Fibroblast of peridontal ligament (primary cell): ENCODE measurements around the gene NTRK2.

ENCODE experiments used
- DNase-seq: peaks from one replicate; pipeline ENCODE4 v3.0.0-alpha.2; 2010; ENCODE audit errors: extremely low read depth

NTRK2 gene

DNA sequence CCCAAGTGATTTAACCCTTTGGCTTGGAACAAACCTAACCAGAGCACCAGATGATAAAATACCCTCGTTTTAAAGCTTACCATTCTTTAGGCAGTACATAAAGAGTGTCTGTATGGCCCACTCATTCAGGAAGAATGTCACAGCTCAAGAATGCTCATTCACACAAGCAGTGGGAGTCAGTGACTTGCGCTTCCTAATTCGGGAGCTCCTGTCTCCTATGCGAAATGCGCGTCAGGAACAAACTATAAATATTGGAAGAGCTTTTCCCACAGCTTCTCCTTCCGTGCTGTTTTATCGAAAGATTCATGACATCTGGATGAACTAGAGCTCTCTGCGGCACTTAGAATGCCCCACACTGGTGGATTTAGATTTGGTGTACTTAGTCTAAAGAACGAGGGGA is 66.6 kb downstream of the NTRK2 start:
- no peak for DNase-seq

DNA sequence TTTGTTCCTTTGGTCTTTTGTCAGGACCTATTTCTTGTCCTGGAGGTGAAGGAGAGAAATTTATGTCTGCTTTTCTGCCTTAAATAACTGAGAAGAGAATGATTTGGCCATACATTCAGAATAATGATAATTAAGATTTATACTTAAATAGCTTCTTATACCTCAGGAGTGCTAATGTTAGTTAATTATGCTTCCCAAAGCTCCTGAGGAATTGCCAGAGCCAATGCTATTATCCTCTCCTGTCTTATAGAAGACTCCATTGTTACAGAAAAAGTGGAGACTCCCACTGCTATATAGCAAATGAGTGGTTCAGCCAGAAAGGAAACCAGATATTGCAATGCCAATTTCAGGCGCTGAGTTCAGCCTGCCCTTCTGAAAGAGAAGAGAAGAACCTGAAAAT is 67.0 kb downstream of the NTRK2 start:
- DNase-seq = no peak

DNA sequence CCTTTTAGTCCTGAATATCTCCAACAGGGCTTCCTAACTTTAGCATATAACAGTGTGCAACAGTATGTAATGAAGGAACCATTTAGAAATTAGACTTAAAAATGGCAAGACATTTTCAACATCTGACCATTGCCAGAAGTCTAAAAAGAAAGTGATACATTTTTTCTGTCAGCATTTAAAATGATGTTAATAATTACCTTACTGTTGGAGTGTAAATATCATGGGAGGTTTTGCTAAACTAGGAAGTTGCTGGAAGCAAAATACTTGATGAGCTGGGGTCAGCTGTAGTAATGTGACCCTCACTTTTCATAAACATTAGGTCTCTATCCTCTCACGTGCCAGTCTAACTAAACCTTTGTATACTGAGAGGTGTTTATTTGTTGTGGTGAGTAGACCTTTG is 68.8 kb downstream of the NTRK2 start:
- no peak for DNase-seq

DNA sequence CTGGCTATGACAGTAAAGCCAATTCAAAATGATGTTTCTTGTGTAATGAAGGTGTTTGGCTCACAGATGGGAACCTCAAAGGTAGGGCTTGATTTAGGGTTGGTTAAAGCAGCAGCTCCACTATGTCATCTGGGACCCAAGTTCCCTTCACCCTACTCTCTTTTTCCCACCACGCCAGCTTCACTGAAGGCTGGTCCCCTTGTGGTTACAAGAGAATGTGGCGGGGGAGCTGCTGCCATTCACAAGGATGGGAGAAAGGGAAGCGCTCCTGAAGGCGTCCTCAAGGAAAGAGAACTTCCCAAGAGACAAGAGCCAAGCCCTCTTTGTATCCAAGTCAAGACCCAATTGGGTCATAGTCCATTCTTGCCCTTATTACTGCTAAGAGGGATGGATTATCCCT is 72.7 kb downstream of the NTRK2 start:
- no peak for DNase-seq

DNA sequence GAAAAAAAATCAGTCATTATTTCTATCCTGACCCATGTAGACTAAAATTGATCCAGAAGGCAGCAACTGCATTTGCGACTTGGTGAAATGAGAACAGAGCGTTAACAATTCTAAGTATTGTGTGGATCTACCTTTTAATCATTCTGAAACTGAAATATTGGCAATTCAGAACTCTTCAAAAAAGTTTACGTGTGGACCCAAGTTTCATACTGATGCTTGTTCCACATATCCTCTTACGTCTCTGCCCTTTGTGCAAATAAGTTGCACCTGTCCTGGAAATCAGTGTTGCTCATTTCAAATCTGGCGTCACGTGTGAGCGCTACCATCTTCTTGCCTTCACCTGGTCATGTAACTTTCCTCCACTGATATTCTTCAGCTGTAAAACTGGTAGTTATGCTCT is 74.7 kb downstream of the NTRK2 start:
- no peak for DNase-seq

DNA sequence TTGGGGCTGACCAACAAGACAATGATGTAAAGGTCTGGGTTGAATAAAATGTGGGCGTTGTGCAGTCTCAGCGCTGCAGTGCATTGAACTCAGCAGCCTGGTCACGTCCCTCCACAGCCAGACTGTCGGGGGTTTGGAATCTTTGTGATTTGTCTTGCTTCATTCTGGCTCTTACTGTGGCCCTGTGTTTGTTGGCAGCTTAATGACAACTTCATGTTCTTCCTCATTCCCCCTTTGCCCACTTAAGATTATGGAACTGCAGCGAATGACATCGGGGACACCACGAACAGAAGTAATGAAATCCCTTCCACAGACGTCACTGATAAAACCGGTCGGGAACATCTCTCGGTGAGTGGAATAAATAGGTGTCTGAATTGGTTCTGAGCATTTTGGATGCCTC is 75.2 kb downstream of the NTRK2 start:
- DNase-seq = no peak

DNA sequence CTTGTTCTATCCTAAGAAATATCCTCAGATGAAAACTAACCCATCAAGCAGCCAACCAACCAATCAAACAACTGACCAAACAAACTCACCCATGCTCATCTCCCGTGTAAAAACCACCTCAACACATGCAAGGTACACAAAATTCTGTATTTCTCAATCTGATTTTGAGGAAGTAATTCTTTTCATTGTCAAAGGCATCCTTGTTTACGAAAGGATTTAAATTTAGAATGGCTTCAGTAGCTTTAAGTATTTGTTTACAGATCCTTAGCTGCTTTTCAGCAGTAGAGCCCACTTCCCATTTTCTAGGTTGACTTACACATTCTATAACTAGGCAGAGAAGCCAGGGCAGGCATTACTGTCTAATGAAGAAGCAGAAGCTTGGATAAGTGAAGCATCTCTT is 78.6 kb downstream of the NTRK2 start:
- DNase-seq = no peak

DNA sequence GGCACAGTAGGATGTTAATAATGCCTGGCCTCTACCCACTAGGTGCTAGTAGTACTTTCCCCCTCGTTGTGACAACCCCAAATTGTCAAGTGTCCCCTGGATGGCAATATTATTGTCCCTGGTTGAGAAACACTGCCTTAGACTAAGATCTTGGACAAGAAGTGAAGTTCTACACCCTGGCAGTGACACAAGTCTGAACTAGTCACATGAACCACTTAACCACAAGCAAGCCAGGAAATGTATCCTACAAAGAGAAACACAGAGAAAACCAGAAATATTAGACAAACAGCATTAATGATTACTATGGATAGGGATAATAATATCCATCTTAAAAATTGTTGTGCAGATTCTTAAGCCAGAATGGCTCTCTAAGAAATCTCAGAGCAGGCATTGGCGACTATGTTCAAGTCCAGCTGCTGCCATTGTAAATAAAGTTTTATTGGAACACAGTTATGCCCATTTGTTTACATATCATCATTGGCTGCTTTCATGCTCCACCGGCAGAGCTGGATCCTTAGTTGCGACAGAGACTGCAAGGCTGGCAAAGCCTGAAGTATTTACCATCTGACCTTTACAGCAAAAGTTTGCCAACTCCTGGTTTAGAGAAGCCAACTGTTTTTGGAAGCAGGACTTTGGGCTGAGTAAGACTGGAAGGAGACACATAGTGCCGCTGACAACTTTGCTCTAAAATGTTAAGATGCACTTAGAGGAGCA is 80.8 kb downstream of the NTRK2 start:
- DNase-seq = no peak

DNA sequence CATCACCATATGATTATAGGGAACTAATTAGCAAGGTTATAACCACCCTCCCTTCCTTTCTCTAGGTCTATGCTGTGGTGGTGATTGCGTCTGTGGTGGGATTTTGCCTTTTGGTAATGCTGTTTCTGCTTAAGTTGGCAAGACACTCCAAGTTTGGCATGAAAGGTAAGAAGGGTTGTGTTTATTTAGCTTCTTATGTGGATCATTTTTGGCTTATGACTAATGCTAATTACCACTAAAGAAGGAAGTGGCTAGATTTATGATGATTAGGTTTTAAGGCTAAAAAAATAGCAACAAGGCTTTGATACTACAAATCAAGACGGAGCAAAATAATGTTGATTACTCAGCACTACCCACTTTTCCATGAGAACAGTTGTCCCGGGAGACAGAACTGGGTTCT is 82.4 kb downstream of the NTRK2 start:
- DNase-seq = no peak

DNA sequence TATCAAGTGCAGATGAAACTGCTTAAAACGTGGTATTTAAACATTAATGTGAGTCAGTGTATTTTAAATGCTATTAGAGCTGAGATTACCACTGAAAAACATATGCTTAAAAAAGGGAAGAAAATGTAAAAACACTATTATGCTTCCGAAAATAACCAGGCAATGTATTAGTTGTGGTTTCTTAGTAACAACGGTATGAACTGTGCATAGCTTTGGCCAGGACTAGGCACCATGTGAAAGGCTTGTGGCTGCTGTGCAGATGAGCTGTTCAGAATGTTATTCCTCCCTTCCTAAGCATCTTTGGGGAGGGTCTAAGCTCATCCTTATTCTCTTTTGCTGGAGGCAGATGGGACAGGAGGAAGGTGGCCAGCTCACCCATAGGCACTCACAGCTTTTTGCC is 84.9 kb downstream of the NTRK2 start:
- DNase-seq = no peak

DNA sequence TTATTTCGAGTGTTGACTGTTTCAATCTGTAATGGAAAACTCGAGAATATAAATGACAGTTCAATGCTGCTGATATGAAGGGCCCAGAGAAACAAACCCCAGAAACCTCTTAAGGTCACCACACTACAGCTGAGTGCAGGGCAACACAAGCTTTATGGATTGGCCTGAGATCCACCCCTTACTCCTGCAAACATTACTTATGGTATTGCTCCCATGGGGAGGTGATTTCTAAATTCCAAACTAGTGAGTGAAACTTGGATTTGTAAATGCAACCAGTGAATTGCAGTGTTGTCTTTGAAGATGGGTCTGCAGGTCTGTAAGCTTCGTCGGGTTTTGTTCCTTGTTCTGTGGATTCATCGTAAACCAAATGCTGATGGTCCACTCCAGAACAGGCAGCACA is 85.4 kb downstream of the NTRK2 start:
- DNase-seq = no peak

DNA sequence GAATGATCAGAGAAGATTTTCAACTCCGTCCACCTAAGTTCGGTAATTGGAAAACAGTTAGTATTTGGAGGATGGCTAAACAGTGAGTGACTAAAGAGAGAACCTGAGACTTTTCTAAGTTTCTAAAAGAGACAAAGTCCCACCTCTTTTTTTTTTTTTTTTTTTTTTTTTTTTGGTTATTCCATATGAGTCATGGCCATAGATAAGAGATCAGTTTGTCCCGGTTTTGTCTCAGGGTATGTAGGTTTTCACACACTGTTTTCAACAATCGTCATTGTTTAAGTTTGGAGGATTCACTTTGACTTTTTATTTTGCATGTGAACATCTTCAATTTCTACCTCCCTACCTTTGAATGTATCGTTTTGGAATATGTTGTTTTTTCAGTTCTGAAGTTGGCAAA is 85.9 kb downstream of the NTRK2 start:
- DNase-seq = no peak

DNA sequence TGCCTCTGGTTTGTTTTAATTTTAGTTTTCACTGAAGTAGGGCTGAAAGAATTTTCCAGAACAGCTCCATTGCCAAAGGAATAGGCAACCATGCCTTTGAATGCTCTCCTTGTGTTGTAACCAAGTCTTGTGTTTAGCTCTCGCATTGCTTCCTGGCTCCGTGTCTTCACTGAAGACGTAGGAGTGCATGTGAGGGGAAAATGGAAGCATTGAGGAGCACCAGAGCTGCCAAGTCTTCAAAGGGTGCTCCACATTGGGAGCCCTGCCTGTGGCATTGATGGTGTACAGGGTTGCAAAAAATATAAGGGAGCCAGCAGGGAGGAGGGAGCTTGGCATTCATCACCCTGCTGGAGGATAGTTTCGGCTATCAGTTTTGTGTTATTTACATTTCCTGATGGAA is 86.6 kb downstream of the NTRK2 start:
- DNase-seq = no peak

DNA sequence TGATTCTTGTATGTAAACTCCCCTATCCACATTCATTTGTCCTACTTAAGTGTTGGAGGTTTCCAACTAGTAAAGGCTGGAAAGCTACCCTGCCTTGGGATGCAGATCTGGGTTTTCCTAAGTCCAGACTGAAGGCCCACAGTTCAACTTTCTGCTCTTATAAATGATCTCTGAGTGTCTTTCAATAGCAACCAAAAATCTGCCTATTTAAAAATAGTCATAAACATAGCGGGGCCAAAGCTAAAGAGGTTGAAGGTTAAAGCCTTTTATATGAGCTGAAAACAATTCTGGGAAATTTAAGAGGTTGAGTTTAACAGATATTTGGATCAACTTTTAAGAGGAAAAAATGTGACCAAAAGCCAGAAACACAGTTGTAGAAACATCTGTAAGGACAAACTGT is 87.2 kb downstream of the NTRK2 start:
- no peak for DNase-seq

DNA sequence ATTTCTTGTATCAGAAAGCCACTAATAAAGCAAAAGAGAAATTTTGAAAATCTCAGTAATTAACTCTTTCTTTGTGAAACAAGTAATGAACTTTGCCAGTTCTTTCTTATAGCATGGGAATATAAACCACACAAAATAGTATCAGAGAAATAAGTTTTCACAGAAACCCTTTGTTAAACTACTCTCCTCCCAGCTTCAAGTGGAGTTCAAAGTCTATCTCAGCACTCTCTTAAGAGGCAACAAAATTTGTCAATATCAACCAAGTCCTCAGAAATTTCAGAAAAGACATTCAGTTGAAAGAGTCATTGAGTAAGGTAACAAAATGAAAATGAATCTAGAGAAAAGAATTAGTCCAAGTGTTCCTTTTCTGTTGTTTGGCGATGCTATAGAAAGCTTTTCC is 89.3 kb downstream of the NTRK2 start:
- no peak for DNase-seq

DNA sequence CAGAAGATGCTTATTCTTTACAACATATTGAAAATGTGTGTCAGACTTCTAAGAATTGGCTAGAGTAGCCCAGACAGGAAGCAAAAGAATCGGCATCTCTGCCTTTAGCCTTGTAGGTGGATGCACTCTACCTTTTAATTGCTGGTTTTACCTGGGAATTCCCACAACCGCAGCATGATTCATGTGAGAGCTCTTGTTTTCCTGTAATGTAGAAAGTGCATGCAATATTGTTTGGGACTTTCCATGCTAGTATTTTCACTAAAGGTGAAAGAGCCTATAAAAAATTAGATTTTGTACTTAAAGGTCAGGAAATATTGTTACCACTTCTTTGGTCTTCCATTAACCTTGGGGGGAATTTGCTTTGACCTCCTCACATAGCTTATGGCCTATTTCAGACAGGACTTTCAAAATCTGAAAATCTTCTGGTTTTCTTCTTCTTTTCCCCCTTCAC is 89.8 kb downstream of the NTRK2 start:
- DNase-seq = no peak

DNA sequence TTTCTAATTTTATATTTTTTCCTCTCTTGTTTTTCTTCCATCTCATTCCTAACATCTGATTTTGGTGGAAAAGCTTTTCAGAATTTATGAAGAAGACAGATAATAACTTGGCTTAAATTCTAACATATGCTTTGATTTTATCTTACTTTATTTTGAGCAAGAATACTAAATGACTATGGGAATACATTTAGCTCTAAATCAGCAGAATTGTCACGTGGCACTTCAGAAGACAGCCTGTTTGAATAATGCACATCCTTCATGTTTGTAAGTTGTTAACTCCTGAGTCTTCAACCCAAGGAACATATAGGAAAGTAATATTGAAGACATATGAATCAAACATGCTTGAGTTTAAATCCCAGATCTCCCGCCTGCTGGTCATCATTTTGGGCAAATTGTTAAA is 90.3 kb downstream of the NTRK2 start:
- DNase-seq = no peak

DNA sequence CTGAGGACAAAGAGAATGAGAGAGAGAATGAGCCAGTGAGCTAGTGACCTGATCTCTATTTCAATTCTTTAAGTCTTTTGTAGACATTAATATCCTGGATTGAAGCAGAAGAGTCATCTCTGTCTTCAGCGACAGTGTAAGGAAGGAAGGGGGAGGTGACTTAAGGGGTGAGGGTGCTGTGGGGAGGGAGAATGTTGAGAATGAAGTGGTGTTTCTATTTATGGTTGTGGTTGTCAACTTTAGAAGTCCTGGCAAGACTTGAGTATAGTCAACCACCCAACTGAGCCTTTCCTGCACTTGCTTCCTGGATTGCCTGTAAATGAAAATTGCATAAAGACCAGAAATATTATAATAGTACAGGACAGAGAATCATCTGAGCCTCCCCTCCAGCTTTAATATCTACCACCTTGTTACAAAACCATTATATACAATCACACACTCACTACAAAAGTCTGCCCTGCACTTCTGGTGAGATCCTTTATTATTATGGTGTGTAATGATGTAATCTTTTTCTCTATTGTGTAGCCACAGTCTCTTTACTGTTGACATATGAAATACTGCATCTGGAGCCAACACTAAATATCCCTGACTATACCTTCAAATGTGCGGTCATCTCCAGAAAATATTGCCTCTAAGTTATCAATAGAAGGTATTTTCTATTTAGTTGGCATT is 91.7 kb downstream of the NTRK2 start:
- no peak for DNase-seq

DNA sequence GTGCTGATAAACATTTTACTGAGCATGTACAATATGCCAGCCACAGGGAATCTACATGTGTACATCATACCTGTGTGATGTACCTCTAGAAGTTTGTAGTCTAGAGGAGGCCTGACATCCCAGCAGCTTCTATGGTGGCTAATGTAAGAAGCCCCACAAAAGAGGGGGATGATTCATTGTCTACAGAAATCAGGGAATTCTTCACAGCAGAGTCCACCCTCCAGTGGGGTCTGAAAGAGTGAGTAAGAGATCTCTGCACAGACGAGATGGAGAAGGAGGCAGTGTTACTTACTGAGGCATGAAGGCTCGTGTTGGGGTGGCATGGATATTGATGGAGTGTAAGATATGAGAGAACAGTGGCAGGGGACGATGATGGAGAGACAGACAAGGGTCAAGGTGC is 103.0 kb downstream of the NTRK2 start:
- DNase-seq = no peak

DNA sequence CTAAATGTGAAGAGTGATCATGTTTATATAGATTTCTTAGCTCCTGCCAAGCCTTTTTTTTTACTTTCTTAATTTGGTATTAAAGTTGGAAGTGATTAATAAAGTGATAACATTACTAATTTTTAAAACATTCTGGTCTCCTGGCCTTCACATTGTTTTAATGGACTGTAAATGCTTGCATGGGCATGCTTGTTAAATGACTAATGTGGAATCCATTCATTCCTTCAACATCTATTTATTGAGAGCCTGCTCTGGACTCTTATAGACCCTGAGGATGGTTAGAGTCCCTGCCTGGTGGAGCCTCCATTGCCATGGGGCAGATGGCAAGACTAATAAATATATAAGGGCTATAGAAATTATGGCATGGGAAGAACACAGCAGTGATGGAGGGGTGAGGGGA is 103.5 kb downstream of the NTRK2 start:
- DNase-seq = no peak

DNA sequence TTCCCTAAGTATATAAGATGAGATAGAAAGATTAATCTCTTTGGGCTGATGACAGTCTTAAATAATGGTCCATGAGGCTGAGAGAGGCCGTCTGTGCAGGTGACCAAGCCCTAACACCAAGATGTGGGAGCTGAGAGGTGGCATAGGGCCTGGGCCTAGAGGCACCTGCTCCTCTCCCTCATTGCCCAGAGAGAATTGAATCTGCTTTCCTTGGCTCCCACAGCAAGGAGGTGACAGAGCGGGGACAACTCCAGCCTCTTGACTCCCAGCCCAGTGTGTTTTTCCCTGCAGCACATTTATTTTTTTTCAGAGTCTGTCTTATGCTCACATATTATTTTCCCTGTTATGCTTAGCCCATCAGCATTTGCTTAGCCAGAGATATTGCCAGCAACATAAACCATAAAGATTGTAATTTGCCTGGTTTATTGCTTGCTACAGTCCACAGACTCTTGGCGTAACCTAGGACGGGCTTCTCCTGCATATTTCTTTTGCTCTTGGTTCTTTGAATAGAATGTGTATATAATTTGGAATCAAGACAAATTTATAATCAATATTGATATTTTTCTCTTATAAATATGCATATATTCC is 105.6 kb downstream of the NTRK2 start:
- no peak for DNase-seq

DNA sequence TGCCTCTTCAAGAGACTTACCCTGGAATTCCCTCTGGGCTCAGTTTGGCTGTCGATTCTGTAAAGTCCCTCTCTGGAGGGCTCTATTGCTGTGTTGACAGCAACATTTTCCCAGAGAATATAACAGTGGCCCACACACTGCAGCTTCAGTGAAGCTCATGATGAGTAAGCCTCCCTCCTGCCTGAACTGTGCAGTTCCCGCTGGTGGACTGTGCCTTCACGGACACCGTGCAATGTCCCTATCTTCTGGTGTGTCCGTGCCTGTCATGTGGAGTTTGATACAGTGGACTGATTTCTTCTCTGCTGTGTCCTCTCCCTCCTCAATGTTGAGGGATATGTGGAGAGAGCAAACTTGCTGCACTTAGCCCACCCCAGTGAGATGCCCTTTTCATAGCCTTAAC is 109.0 kb downstream of the NTRK2 start:
- DNase-seq = no peak

DNA sequence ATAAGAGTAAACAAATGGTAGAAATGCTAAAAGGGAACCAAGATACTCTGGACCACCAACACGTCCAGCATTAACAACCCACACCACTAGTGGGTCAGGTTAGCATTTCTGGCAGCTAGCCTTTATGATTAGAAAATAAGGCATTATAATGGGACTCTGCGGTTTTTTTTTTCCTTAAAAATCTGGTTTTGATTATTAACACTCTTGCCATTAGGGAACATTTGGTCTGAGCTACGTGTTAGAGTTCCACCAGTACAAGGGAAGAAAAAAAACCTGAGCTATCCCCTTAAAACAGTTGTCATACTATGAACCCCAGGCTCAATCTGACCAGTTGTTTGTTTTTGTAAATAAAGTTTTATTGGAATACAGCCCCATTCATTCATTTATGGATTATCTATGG is 110.4 kb downstream of the NTRK2 start:
- no peak for DNase-seq

DNA sequence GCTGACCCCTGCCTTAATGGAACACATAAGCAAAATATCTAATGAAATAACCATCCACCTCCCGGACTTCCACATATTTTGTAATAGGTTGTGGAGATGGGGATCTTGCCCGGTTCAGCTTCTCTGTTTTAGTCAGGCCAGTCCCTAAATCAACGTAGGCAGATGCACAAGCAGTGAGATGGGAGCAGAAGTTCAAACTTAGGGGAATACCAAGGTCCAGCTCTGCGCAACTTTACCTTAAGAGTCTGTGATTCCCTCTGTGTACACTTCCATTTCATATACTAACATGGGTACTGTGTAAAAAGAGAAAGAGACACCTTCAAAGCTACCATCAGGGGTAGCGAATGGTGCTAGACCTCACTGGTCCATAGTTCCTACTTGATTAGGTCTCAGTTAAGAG is 110.9 kb downstream of the NTRK2 start:
- no peak for DNase-seq
